Sigmoid colon (tissue), 4 donors: Measurements from ENCODE around the gene CPOX.

ENCODE experiments used
- EP300 ChIP-seq, 4 donors: sonication (generic); formaldehyde crosslinking; IDR thresholded peaks; one replicate each; pipeline ENCODE4 v1.6.1; 2017; ENCODE audit warnings: antibody characterized with exemption in 4 of 4
- POLR2A ChIP-seq, 2 donors: fragments of 450-650 bp; IDR thresholded peaks; one replicate each; pipeline ENCODE4 v1.6.1; 2016; ENCODE audit warnings: antibody characterized with exemption in 2 of 2, mild to moderate bottlenecking in 2 of 2, moderate library complexity in 2 of 2
- POLR2AphosphoS5 ChIP-seq, 4 donors: sonication (generic); formaldehyde crosslinking; IDR thresholded peaks; one replicate each; pipeline ENCODE4 v1.6.1; 2017; ENCODE audit warnings: antibody characterized with exemption in 4 of 4
- TF ChIP-seq, protein P1 (sequence below), 4 experiments: fragments of 450-650 bp in 3 of 4; fragments of 200-600 bp in 1 of 4; IDR thresholded peaks; one replicate each; pipeline ENCODE4 v1.5.1; 2016 to 2019; ENCODE audit warnings: antibody characterized with exemption in 4 of 4, mild to moderate bottlenecking in 3 of 4, moderate library complexity in 2 of 4

- no peak for TF ChIP-seq POLR2A (IDR thresholded peaks at IDR 0.05)
- no peak for TF ChIP-seq EP300 (IDR thresholded peaks at IDR 0.05)
- TF ChIP-seq, protein P1, sequence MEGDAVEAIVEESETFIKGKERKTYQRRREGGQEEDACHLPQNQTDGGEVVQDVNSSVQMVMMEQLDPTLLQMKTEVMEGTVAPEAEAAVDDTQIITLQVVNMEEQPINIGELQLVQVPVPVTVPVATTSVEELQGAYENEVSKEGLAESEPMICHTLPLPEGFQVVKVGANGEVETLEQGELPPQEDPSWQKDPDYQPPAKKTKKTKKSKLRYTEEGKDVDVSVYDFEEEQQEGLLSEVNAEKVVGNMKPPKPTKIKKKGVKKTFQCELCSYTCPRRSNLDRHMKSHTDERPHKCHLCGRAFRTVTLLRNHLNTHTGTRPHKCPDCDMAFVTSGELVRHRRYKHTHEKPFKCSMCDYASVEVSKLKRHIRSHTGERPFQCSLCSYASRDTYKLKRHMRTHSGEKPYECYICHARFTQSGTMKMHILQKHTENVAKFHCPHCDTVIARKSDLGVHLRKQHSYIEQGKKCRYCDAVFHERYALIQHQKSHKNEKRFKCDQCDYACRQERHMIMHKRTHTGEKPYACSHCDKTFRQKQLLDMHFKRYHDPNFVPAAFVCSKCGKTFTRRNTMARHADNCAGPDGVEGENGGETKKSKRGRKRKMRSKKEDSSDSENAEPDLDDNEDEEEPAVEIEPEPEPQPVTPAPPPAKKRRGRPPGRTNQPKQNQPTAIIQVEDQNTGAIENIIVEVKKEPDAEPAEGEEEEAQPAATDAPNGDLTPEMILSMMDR (IDR thresholded peaks at IDR 0.05) = no peak
- no peak for TF ChIP-seq POLR2AphosphoS5 (IDR thresholded peaks at IDR 0.05)
Observed at GRCh38 chr3:98541695-98542094, 51.7 kb downstream of the CPOX start.
